CD8-positive, alpha-beta memory T cell (primary cell): Measurements from ENCODE around the gene PRR12. TPM values are rescaled to one million over a fixed set of nuclear protein-coding genes. Genes with fewer than 3 reads are reported as not detected.

ENCODE experiments used
- CTCF ChIA-PET: fragments of 350-600 bp; sonication (Branson Sonifier 250); formaldehyde crosslinking; loops from one replicate; lab custom pipeline; 2021; ENCODE audit warnings: antibody characterized with exemption; lab: Charles Lee
- POLR2A ChIA-PET: fragments of 350-600 bp; sonication (Branson Sonifier 250); formaldehyde crosslinking; loops from one replicate; lab custom pipeline; 2021; ENCODE audit warnings: antibody characterized with exemption; lab: Charles Lee
- DNase-seq, 5 donors: peaks; one replicate each; pipeline versions ENCODE4 v3.0.0 to v3.0.0-alpha.2; 2020 to 2022; ENCODE audit warnings: mixed read lengths in 1 of 5
- H3K27ac ChIP-seq: one replicate; pipeline ENCODE4 v1.7.0; 2013; ENCODE audit warnings: low read depth, mild to moderate bottlenecking, low read length, moderate library complexity
- H3K27me3 ChIP-seq: 2 replicates; pipeline ENCODE4 v1.7.0; 2013; ENCODE audit warnings: low read length, mild to moderate bottlenecking; ENCODE audit not compliant: insufficient read depth, poor library complexity, severe bottlenecking
- H3K36me3 ChIP-seq: 2 replicates; pipeline ENCODE4 v1.7.0; 2013; ENCODE audit warnings: mild to moderate bottlenecking, low read length, moderate library complexity; ENCODE audit not compliant: insufficient read depth
- H3K4me1 ChIP-seq: 2 replicates; pipeline ENCODE4 v1.7.0; 2013; ENCODE audit warnings: mild to moderate bottlenecking, low read length, moderate library complexity; ENCODE audit not compliant: insufficient read depth
- H3K4me3 ChIP-seq: 2 replicates; pipeline ENCODE4 v1.7.0; 2013; ENCODE audit warnings: mild to moderate bottlenecking, low read length
- H3K9me3 ChIP-seq: 2 replicates; pipeline ENCODE4 v1.7.0; 2013; ENCODE audit warnings: mild to moderate bottlenecking, low read length
- H3K27ac Mint-ChIP-seq, 8 donors: one replicate each; pipeline ENCODE4 v1.8.0; 2020 to 2021; ENCODE audit warnings: mixed read lengths in 8 of 8, mild to moderate bottlenecking in 6 of 8, inconsistent platforms in 3 of 8, moderate library complexity in 3 of 8
- H3K27me3 Mint-ChIP-seq, 2 donors: one replicate each; pipeline ENCODE4 v1.8.0; 2020 to 2021; ENCODE audit warnings: mixed read lengths in 2 of 2, mild to moderate bottlenecking in 1 of 2, moderate library complexity in 1 of 2
- H3K36me3 Mint-ChIP-seq, 3 donors: one replicate each; pipeline ENCODE4 v1.8.0; 2020 to 2021; ENCODE audit warnings: mixed read lengths in 3 of 3, inconsistent platforms in 1 of 3, mild to moderate bottlenecking in 1 of 3
- H3K4me1 Mint-ChIP-seq, 3 donors: one replicate each; pipeline ENCODE4 v1.8.0; 2020 to 2021; ENCODE audit warnings: mixed read lengths in 3 of 3, inconsistent platforms in 1 of 3, mild to moderate bottlenecking in 1 of 3
- H3K4me3 Mint-ChIP-seq, 7 donors: one replicate each; pipeline ENCODE4 v1.8.0; 2020 to 2021; ENCODE audit warnings: mixed read lengths in 7 of 7, mild to moderate bottlenecking in 6 of 7, moderate library complexity in 4 of 7, inconsistent platforms in 2 of 7
- H3K9me3 Mint-ChIP-seq, 5 donors: one replicate each; pipeline ENCODE4 v1.8.0; 2020 to 2022; ENCODE audit warnings: mixed read lengths in 5 of 5, mild to moderate bottlenecking in 3 of 5, moderate library complexity in 2 of 5, inconsistent platforms in 1 of 5
- polyA plus RNA-seq: library from polyadenylated mRNA; unstranded; fragments of 300-500 nt; fragmentation: Illumina TruSeq; gene quantifications from one replicate; pipeline ENCODE4 v1.2.3, GENCODE V29; 2021
- total RNA-seq, 2 experiments: library from RNA; stranded (reverse); gene quantifications; one replicate each; pipeline ENCODE4 v1.2.3, GENCODE V29; 2021

Gene PRR12
- total and polyA plus RNA-seq, 3 experiments from 2014 or later = 0.81 to 27.5 (median 25.9) TPM

GRCh38 chr19:49645592-49645991 lies 54.6 kb downstream of the PRR12 start:
- H3K4me1 Mint-ChIP-seq = peaks cover 36 to 54% (median 40%) of the 10 kb centered on the region in 3 donors
- H3K36me3 Mint-ChIP-seq = peaks cover 0 to 62% (median 0%) of the 10 kb centered on the region in 3 donors
- no peaks in the 10 kb centered on the region for H3K9me3 Mint-ChIP-seq
- Histone ChIP-seq H3K27ac (no peak overlapping the region), H3K9me3 (no peaks in the 10 kb centered on the region), H3K36me3 (peaks cover 17% of the 10 kb centered on the region), H3K27me3 (no peaks in the 10 kb centered on the region), H3K4me1 (peaks cover 23% of the 10 kb centered on the region), H3K4me3 (no peak overlapping the region)
- POLR2A ChIA-PET = interaction anchor here (1.2 kb wide), 1 partner anchor 9 kb away, joined by 4 read pairs; no protein-coding TSS in a partner anchor
- H3K27ac Mint-ChIP-seq = peak overlapping the region in 2 of 8 donors; percentile 48 to 75
- CTCF ChIA-PET = no interaction called here
- H3K4me3 Mint-ChIP-seq = no peak overlapping the region
- peaks cover 0 to 3% of the 10 kb centered on the region in 2 donors for H3K27me3 Mint-ChIP-seq
- no peak for DNase-seq

- Mint-ChIP-seq H3K27ac (peak overlapping the region in 2 of 8 donors; percentile 48 to 74), H3K36me3 (peaks cover 0 to 64% (median 0%) of the 10 kb centered on the region in 3 donors), H3K27me3 (peaks cover 0 to 3% of the 10 kb centered on the region in 2 donors), H3K4me1 (peaks cover 32 to 50% (median 36%) of the 10 kb centered on the region in 3 donors), H3K4me3 (no peak overlapping the region), H3K9me3 (no peaks in the 10 kb centered on the region)
- no peaks in the 10 kb centered on the region for H3K9me3 ChIP-seq
- no peaks in the 10 kb centered on the region for H3K27me3 ChIP-seq
- H3K4me1 ChIP-seq = peaks cover 19% of the 10 kb centered on the region
- CTCF ChIA-PET = no interaction called here
- H3K4me3 ChIP-seq = no peak overlapping the region
- POLR2A ChIA-PET = no interaction called here
- H3K36me3 ChIP-seq = peaks cover 17% of the 10 kb centered on the region
- no peak for DNase-seq
- H3K27ac ChIP-seq = no peak overlapping the region
Measured at GRCh38 chr19:49645995-49646394, 55.0 kb downstream of the PRR12 start.

- POLR2A ChIA-PET = no interaction called here
- H3K4me1 ChIP-seq = peaks cover 13% of the 10 kb centered on the region
- H3K36me3 ChIP-seq = peaks cover 17% of the 10 kb centered on the region
- Mint-ChIP-seq H3K36me3 (peaks cover 0 to 65% (median 0%) of the 10 kb centered on the region in 3 donors), H3K27me3 (peaks cover 0 to 3% of the 10 kb centered on the region in 2 donors), H3K9me3 (no peaks in the 10 kb centered on the region), H3K4me1 (peaks cover 28 to 46% (median 31%) of the 10 kb centered on the region in 3 donors), H3K27ac (peak overlapping the region in 3 of 8 donors; percentile 20 to 79 (median 52)), H3K4me3 (peak overlapping the region in 2 of 7 donors; percentile 23 to 64)
- no peaks in the 10 kb centered on the region for H3K9me3 ChIP-seq
- CTCF ChIA-PET = no interaction called here
- no peak overlapping the region for H3K4me3 ChIP-seq
- DNase-seq = peak in 1 of 5 donors; percentile 37
- H3K27me3 ChIP-seq = no peaks in the 10 kb centered on the region
- H3K27ac ChIP-seq = no peak overlapping the region
Measured at GRCh38 chr19:49646586-49646985, 55.6 kb downstream of the PRR12 start.

- Mint-ChIP-seq H3K27ac (no peak overlapping the region), H3K4me3 (no peak overlapping the region), H3K36me3 (peaks cover 0 to 74% (median 1%) of the 10 kb centered on the region in 3 donors), H3K4me1 (peaks cover 2 to 6% (median 4%) of the 10 kb centered on the region in 3 donors), H3K27me3 (no peaks in the 10 kb centered on the region), H3K9me3 (no peaks in the 10 kb centered on the region)
- no peaks in the 10 kb centered on the region for H3K9me3 ChIP-seq
- peak in 1 of 5 donors; percentile 45 for DNase-seq
- no peaks in the 10 kb centered on the region for H3K4me1 ChIP-seq
- ChIA-PET CTCF (no interaction called here), POLR2A (no interaction called here)
- peaks cover 38% of the 10 kb centered on the region for H3K36me3 ChIP-seq
- no peaks in the 10 kb centered on the region for H3K27me3 ChIP-seq
- H3K27ac ChIP-seq = no peak overlapping the region
- H3K4me3 ChIP-seq = no peak overlapping the region
Measured at GRCh38 chr19:49651029-49651819, 60.2 kb downstream of the PRR12 start.

GRCh38 chr19:49651820-49652550 lies 61.0 kb downstream of the PRR12 start:
- no peak overlapping the region for H3K27ac Mint-ChIP-seq
- no peaks in the 10 kb centered on the region for H3K4me1 ChIP-seq
- H3K9me3 Mint-ChIP-seq = no peaks in the 10 kb centered on the region
- no peak overlapping the region for H3K4me3 ChIP-seq
- no peaks in the 10 kb centered on the region for H3K27me3 Mint-ChIP-seq
- no peaks in the 10 kb centered on the region for H3K27me3 ChIP-seq
- DNase-seq = no peak
- POLR2A ChIA-PET = no interaction called here
- H3K27ac ChIP-seq = no peak overlapping the region
- CTCF ChIA-PET = no interaction called here
- H3K4me1 Mint-ChIP-seq = peaks cover 1% of the 10 kb centered on the region in 3 donors
- H3K36me3 ChIP-seq = peaks cover 39% of the 10 kb centered on the region
- H3K4me3 Mint-ChIP-seq = no peak overlapping the region
- H3K9me3 ChIP-seq = no peaks in the 10 kb centered on the region
- peaks cover 0 to 74% (median 1%) of the 10 kb centered on the region in 3 donors for H3K36me3 Mint-ChIP-seq

GRCh38 chr19:49652551-49653465 lies 61.8 kb downstream of the PRR12 start:
- Mint-ChIP-seq H3K36me3 (peaks cover 0 to 73% (median 1%) of the 10 kb centered on the region in 3 donors), H3K4me3 (no peak overlapping the region), H3K4me1 (peaks cover 0 to 4% (median 2%) of the 10 kb centered on the region in 3 donors), H3K9me3 (no peaks in the 10 kb centered on the region), H3K27ac (no peak overlapping the region), H3K27me3 (no peaks in the 10 kb centered on the region)
- DNase-seq = peak in 1 of 5 donors; percentile 44
- Histone ChIP-seq H3K36me3 (peaks cover 34% of the 10 kb centered on the region), H3K9me3 (no peaks in the 10 kb centered on the region), H3K4me3 (no peak overlapping the region), H3K27me3 (no peaks in the 10 kb centered on the region), H3K27ac (no peak overlapping the region), H3K4me1 (no peaks in the 10 kb centered on the region)
- POLR2A ChIA-PET = interaction anchor here (1.0 kb wide), 1 partner anchor 12 kb away, joined by 3 read pairs; the partner anchor contains the start of genes BCL2L12 and IRF3
- CTCF ChIA-PET = no interaction called here

- Histone ChIP-seq H3K4me1 (no peaks in the 10 kb centered on the region), H3K27me3 (no peaks in the 10 kb centered on the region), H3K27ac (no peak overlapping the region), H3K9me3 (no peaks in the 10 kb centered on the region), H3K4me3 (no peak overlapping the region), H3K36me3 (peaks cover 34% of the 10 kb centered on the region)
- H3K27ac Mint-ChIP-seq = no peak overlapping the region
- DNase-seq = no peak
- H3K4me3 Mint-ChIP-seq = no peak overlapping the region
- no peaks in the 10 kb centered on the region for H3K9me3 Mint-ChIP-seq
- POLR2A ChIA-PET = interaction anchor here (1.0 kb wide), 1 partner anchor 12 kb away, joined by 3 read pairs; the partner anchor contains the start of genes BCL2L12 and IRF3
- CTCF ChIA-PET = no interaction called here
- peaks cover 0 to 75% (median 1%) of the 10 kb centered on the region in 3 donors for H3K36me3 Mint-ChIP-seq
- peaks cover 0 to 4% (median 2%) of the 10 kb centered on the region in 3 donors for H3K4me1 Mint-ChIP-seq
- no peaks in the 10 kb centered on the region for H3K27me3 Mint-ChIP-seq
Measured at GRCh38 chr19:49653466-49653806, 62.5 kb downstream of the PRR12 start.
